Endodermal cell (in vitro differentiated cells): ENCODE data around the gene GATA2. TPM values are rescaled to one million over a fixed set of nuclear protein-coding genes. Genes with fewer than 3 reads are reported as not detected.

ENCODE experiments used
- DNase-seq: peaks from one replicate; pipeline ENCODE4 v3.0.0-alpha.2; 2017
- H3K27ac ChIP-seq: 2 replicates; pipeline ENCODE4 v1.5.1; 2013; ENCODE audit warnings: mild to moderate bottlenecking, low read depth, low read length, moderate library complexity
- H3K27me3 ChIP-seq: 2 replicates; pipeline ENCODE4 v1.6.1; 2013; ENCODE audit warnings: mild to moderate bottlenecking, low read length, moderate library complexity; ENCODE audit not compliant: insufficient read depth, control insufficient read depth, poor library complexity, severe bottlenecking
- H3K36me3 ChIP-seq: 2 replicates; pipeline ENCODE4 v1.7.0; 2013; ENCODE audit warnings: mild to moderate bottlenecking, low read length, moderate library complexity; ENCODE audit not compliant: control insufficient read depth, insufficient read depth
- H3K4me1 ChIP-seq: one replicate; pipeline ENCODE4 v1.7.0; 2013; ENCODE audit warnings: low read length; ENCODE audit not compliant: control insufficient read depth, insufficient read depth
- H3K4me3 ChIP-seq: 2 replicates; pipeline ENCODE4 v1.5.1; 2013; ENCODE audit warnings: mild to moderate bottlenecking, low read length, moderate library complexity
- H3K9ac ChIP-seq: 2 replicates; pipeline ENCODE4 v1.6.1; 2013; ENCODE audit warnings: mild to moderate bottlenecking, low read length, moderate library complexity; ENCODE audit not compliant: poor library complexity, severe bottlenecking; ENCODE audit errors: extremely low read depth
- H3K9me3 ChIP-seq: 2 replicates; pipeline ENCODE4 v1.6.1; 2013; ENCODE audit warnings: mild to moderate bottlenecking, low read length, moderate library complexity; ENCODE audit not compliant: control insufficient read depth
- H3K27ac Mint-ChIP-seq: 2 replicates; pipeline ENCODE4 v1.8.0; 2020; ENCODE audit warnings: mixed read lengths
- H3K27me3 Mint-ChIP-seq: 2 replicates; pipeline ENCODE4 v1.8.0; 2021; ENCODE audit warnings: mild to moderate bottlenecking, mixed read lengths; ENCODE audit not compliant: insufficient read depth
- H3K36me3 Mint-ChIP-seq: 2 replicates; pipeline ENCODE4 v1.8.0; 2020; ENCODE audit warnings: low read depth, mixed read lengths
- H3K4me1 Mint-ChIP-seq: 2 replicates; pipeline ENCODE4 v1.8.0; 2020; ENCODE audit warnings: mixed read lengths
- H3K4me3 Mint-ChIP-seq: 2 replicates; pipeline ENCODE4 v1.8.0; 2020; ENCODE audit warnings: mild to moderate bottlenecking, moderate library complexity, mixed read lengths
- H3K9me3 Mint-ChIP-seq: 2 replicates; pipeline ENCODE4 v1.8.0; 2020; ENCODE audit warnings: mild to moderate bottlenecking, mixed read lengths
- WGBS, 2 experiments: methylation state at CpG; one replicate each; pipeline versions ENCODE4 v1.1.5 to v1.1.7; 2013; ENCODE audit warnings: missing lambda C conversion rate in 2 of 2, mixed read lengths in 1 of 2; ENCODE audit not compliant: insufficient coverage in 1 of 2, insufficient read length in 1 of 2; 5-methylcytosine and 5-hydroxymethylcytosine counted together
- total RNA-seq, 2 donors: library from RNA; stranded (reverse); fragmentation: NEBNext Ultra II Directional in 1 of 2; extraction: Animal tissue kit (Norgen Biotek cat#: 25700) in 1 of 2; gene quantifications; 2 replicates in 1 of 2; 3 replicates in 1 of 2; pipeline ENCODE4 v1.2.1, GENCODE V29; 2021
- TF ChIP-seq, protein P1 (sequence below): fragments of 200-600 bp; sonication (generic); conservative IDR thresholded peaks from 2 replicates; pipeline ENCODE4 v1.5.0; 2021; ENCODE audit warnings: antibody characterized with exemption, mild to moderate bottlenecking

GATA2 gene
- total RNA-seq, 2 donors from 2014 or later: 1.2 to 1.6 TPM

DNA sequence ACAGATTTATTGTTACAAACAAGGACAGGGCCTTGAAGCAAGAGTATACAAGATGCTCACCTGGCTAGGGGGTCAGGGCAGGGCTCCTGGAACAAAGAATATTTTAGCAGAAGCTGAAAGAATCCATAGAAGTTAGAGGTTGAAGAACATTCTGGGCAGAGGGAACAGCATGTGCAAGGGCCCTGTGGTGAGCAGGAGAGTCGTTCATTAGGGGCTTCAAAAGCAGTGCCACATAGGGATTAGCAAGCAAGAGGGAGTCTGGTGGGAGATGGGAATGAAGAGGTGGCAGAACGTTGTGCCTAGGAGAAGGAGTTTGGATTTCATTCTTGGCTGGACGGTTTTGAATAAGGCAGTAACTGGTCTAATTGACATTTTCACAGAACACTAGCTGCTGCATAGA lies 49.2 kb downstream of the GATA2 start:
- Mint-ChIP-seq H3K27me3 (peaks cover 97% of the 10 kb centered on the region), H3K9me3 (peaks cover 3% of the 10 kb centered on the region), H3K27ac (no peak overlapping the region), H3K4me1 (peaks cover 5% of the 10 kb centered on the region), H3K4me3 (no peak overlapping the region), H3K36me3 (no peaks in the 10 kb centered on the region)
- Histone ChIP-seq H3K36me3 (no peaks in the 10 kb centered on the region), H3K4me1 (no peaks in the 10 kb centered on the region), H3K27ac (no peak overlapping the region), H3K9ac (no peak overlapping the region), H3K27me3 (peaks cover 97% of the 10 kb centered on the region), H3K9me3 (no peaks in the 10 kb centered on the region), H3K4me3 (no peak overlapping the region)
- no peak for DNase-seq
- 81 to 82% methylated on average over 2 to 3 of the region's 3 CpGs for WGBS, 2 experiments
- TF ChIP-seq, protein P1, sequence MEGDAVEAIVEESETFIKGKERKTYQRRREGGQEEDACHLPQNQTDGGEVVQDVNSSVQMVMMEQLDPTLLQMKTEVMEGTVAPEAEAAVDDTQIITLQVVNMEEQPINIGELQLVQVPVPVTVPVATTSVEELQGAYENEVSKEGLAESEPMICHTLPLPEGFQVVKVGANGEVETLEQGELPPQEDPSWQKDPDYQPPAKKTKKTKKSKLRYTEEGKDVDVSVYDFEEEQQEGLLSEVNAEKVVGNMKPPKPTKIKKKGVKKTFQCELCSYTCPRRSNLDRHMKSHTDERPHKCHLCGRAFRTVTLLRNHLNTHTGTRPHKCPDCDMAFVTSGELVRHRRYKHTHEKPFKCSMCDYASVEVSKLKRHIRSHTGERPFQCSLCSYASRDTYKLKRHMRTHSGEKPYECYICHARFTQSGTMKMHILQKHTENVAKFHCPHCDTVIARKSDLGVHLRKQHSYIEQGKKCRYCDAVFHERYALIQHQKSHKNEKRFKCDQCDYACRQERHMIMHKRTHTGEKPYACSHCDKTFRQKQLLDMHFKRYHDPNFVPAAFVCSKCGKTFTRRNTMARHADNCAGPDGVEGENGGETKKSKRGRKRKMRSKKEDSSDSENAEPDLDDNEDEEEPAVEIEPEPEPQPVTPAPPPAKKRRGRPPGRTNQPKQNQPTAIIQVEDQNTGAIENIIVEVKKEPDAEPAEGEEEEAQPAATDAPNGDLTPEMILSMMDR: no peak

DNA sequence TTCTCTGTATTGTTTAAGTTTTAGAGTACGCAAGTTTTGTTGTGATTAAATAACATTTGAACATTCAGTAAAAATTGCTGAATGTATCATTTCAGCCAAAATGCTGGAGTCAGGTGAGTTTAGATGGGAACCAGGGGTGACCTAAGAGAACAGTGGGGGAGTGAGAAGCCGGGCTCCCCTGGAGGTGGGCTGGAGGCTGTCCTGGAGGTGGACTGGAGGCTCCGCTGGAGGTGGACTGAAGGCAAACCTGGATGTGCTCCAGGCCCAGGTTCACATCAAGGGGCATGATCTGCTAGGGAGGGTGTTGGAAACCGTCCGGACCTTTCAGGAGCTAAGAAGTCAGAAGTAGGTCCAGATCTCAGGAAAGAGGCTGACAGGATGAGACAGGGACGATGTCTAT lies 50.1 kb downstream of the GATA2 start:
- Histone ChIP-seq H3K36me3 (no peaks in the 10 kb centered on the region), H3K9ac (no peak overlapping the region), H3K4me3 (no peak overlapping the region), H3K4me1 (no peaks in the 10 kb centered on the region), H3K27ac (no peak overlapping the region), H3K9me3 (no peaks in the 10 kb centered on the region), H3K27me3 (peaks cover 98% of the 10 kb centered on the region)
- H3K4me3 Mint-ChIP-seq: no peak overlapping the region
- WGBS, 2 experiments: 91 to 93% methylated on average over 5 to 6 of the region's 6 CpGs
- no peak for DNase-seq
- H3K27me3 Mint-ChIP-seq: peaks cover 94% of the 10 kb centered on the region
- TF ChIP-seq, protein P1: no peak
- no peaks in the 10 kb centered on the region for H3K36me3 Mint-ChIP-seq
- peaks cover 3% of the 10 kb centered on the region for H3K9me3 Mint-ChIP-seq
- H3K27ac Mint-ChIP-seq: no peak overlapping the region
- no peaks in the 10 kb centered on the region for H3K4me1 Mint-ChIP-seq

DNA sequence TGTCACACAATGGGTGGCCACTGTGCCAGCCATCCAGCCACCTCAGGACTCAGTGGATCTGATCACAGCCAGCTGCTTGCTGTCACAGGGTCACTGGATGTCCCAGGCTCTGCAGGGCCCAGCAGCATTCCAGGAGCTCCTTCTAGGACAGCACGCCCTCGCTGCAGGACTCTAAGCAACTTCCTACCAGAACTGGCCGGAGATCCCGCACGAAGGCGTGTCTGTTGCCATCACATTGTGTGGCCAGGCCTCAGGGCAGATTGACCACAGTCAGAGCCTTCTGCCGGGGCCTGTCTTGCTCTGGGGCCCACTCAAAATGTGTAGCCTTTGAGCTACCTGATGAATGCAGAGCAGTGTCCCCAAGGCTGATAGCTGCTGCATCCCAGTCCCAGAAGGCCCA lies 50.9 kb downstream of the GATA2 start:
- Histone ChIP-seq H3K4me3 (no peak overlapping the region), H3K27ac (no peak overlapping the region), H3K27me3 (peaks cover 89% of the 10 kb centered on the region), H3K4me1 (no peaks in the 10 kb centered on the region), H3K36me3 (no peaks in the 10 kb centered on the region), H3K9ac (no peak overlapping the region), H3K9me3 (no peaks in the 10 kb centered on the region)
- Mint-ChIP-seq H3K27me3 (peaks cover 92% of the 10 kb centered on the region), H3K4me1 (no peaks in the 10 kb centered on the region), H3K36me3 (no peaks in the 10 kb centered on the region), H3K27ac (no peak overlapping the region), H3K4me3 (no peak overlapping the region), H3K9me3 (peaks cover 3% of the 10 kb centered on the region)
- TF ChIP-seq, protein P1: no peak
- WGBS, 2 experiments: 89 to 93% methylated on average over 7 of the region's 7 CpGs
- no peak for DNase-seq
